ENCODE data around the gene NLGN4Y. TPM values are rescaled to one million over a fixed set of nuclear protein-coding genes. Genes with fewer than 3 reads are reported as not detected.
"Not testable (repeated sequence)": the region's sequence is repeated elsewhere in the genome, so short reads cannot be mapped to it uniquely, and the experiment has no call there.

Gene NLGN4Y
- total and polyA plus RNA-seq, 10 of the 15 experiments (the other 5 are each of a cell fraction or from before 2014, with no cell fraction given), result not detected

GRCh38 chrY:14860448-14860847 lies 336.1 kb downstream of the NLGN4Y start:
- intact Hi-C loops (cut with micrococcal nuclease; ENCODE audit: unreplicated experiment) (no loop called here), in situ Hi-C loops (cut with MboI) (no loop called here)
- RAD21 ChIA-PET (ENCODE audit: unreplicated experiment), result no interaction called here
- SMC1A ChIA-PET (ENCODE audit: uncharacterized antibody, unreplicated experiment), result no interaction called here
- Histone ChIP-seq H3K36me3 (ENCODE audit: control insufficient read depth in 2 of 2, insufficient read depth in 2 of 2, low read length in 1 of 2) (no peaks in the 10 kb centered on the region), H3K9me3 (replicated peaks; ENCODE audit: control insufficient read depth, insufficient read depth, low read length) (no peaks in the 10 kb centered on the region), H3K4me3 (no peak overlapping the region), H4K20me1 (ENCODE audit: control insufficient read depth, insufficient read depth) (no peaks in the 10 kb centered on the region), H3K4me2 (ENCODE audit: control insufficient read depth, insufficient read depth) (no peak overlapping the region), H2AFZ (ENCODE audit: control insufficient read depth, low read depth, low read length) (no peak overlapping the region), H3K79me2 (ENCODE audit: control insufficient read depth, insufficient read depth, low read length) (no peaks in the 10 kb centered on the region), H3K4me1 (ENCODE audit: control insufficient read depth, insufficient read depth, low read length) (no peaks in the 10 kb centered on the region), H3K9ac (ENCODE audit: control insufficient read depth, insufficient read depth, low read length) (no peak overlapping the region), H3K27ac (ENCODE audit: control insufficient read depth, insufficient read depth) (no peak overlapping the region), H3K27me3 (replicated peaks in 1 of 2; ENCODE audit: control insufficient read depth in 2 of 2, insufficient read depth in 2 of 2, low read length in 1 of 2) (no peaks in the 10 kb centered on the region)
- POLR2A ChIA-PET, result no interaction called here
- ATAC-seq, result no peak
- FAIRE-seq, result no peak
- DNase-seq (ENCODE audit: low read depth, low spot score), result no peak
- BruUV-seq (replicated peaks), result no TSS peak
- CTCF ChIA-PET, result no interaction called here
- TF ChIP-seq BMI1 (IDR thresholded peaks at IDR 0.05; ENCODE audit: borderline replicate concordance), result no peak
- no peak for TF ChIP-seq TCF12 (IDR thresholded peaks at IDR 0.05; ENCODE audit: low read depth, low read length)
- TF ChIP-seq TARDBP (IDR thresholded peaks at IDR 0.05; ENCODE audit: borderline replicate concordance), result no peak
- no peak for TF ChIP-seq IRF3 (IDR thresholded peaks at IDR 0.05)
- no peak for TF ChIP-seq PML (IDR thresholded peaks at IDR 0.05; ENCODE audit: low read length)
- TF ChIP-seq MTA3 (IDR thresholded peaks at IDR 0.05; ENCODE audit: borderline replicate concordance, low read length), result no peak
- TF ChIP-seq STAT1 (conservative IDR thresholded peaks at IDR 0.05), result no peak
- no peak for TF ChIP-seq BCLAF1 (IDR thresholded peaks at IDR 0.05)

DNA sequence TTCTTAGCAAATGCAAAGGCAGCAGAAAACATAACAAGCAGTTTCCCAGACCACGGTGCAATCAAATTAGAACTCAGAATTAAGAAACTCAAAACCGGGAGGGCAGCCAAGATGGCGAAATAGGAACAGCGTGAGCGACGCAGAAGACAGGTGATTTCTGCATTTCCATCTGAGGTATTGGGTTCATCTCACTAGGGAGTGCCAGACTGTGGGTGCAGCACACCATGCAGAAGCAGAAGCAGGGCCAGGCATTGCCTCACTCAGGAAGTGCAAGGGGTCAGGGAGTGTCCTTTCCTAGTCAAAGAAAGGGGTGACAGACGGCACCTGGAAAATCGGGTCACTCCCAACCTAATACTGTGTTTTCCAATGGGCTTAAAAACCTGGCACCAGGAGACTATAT lies 336.7 kb downstream of the NLGN4Y start:
- H3K4me1 ChIP-seq (ENCODE audit: control insufficient read depth, insufficient read depth, low read length); CTCF ChIA-PET; H3K27ac ChIP-seq (ENCODE audit: control insufficient read depth, insufficient read depth); RAD21 ChIA-PET (ENCODE audit: unreplicated experiment); SMC1A ChIA-PET (ENCODE audit: uncharacterized antibody, unreplicated experiment); H3K9ac ChIP-seq (ENCODE audit: control insufficient read depth, insufficient read depth, low read length); H3K79me2 ChIP-seq (ENCODE audit: control insufficient read depth, insufficient read depth, low read length); intact Hi-C loops (cut with micrococcal nuclease; ENCODE audit: unreplicated experiment); ATAC-seq; H3K4me3 ChIP-seq; H3K27me3 ChIP-seq (replicated peaks in 1 of 2; ENCODE audit: control insufficient read depth in 2 of 2, insufficient read depth in 2 of 2, low read length in 1 of 2); BruUV-seq (replicated peaks); H4K20me1 ChIP-seq (ENCODE audit: control insufficient read depth, insufficient read depth); in situ Hi-C loops (cut with MboI); H3K4me2 ChIP-seq (ENCODE audit: control insufficient read depth, insufficient read depth); DNase-seq (ENCODE audit: low read depth, low spot score); FAIRE-seq; H3K36me3 ChIP-seq (ENCODE audit: control insufficient read depth in 2 of 2, insufficient read depth in 2 of 2, low read length in 1 of 2); POLR2A ChIA-PET; H3K9me3 ChIP-seq (replicated peaks; ENCODE audit: control insufficient read depth, insufficient read depth, low read length); H2AFZ ChIP-seq (ENCODE audit: control insufficient read depth, low read depth, low read length): not testable (repeated sequence)
- WGBS (ENCODE audit: insufficient coverage, insufficient replicate concordance, low lambda C conversion rate, missing lambda C conversion rate), result no CpG with 5 or more reads among the region's 8 CpGs

All from GM12878 (cell line).